DND-41 (cell line): Measurements from ENCODE around the gene LRP1.

Experiments
- ATAC-seq: fragments of 200-7000 bp; cut with Tn5 transposase; 3 replicates; pipeline ENCODE4 v1.9.1; 2021; ENCODE audit warnings: low read depth; ENCODE audit not compliant: insufficient read depth
- DNase-seq: peaks from one replicate; pipeline ENCODE4 v3.0.0-alpha.2; 2020
- H2AFZ ChIP-seq: 2 replicates; pipeline ENCODE4 v1.6.0; 2012; ENCODE audit warnings: low read depth, low read length
- H3K27ac ChIP-seq: 2 replicates; pipeline ENCODE4 v1.5.1; 2012; ENCODE audit warnings: low read length, inconsistent platforms
- H3K27me3 ChIP-seq: fragments of 200-600 bp; sonication (generic); 2 replicates; pipeline ENCODE4 v1.6.0; 2012; ENCODE audit warnings: low read length, mild to moderate bottlenecking, inconsistent platforms; ENCODE audit not compliant: insufficient read depth, poor library complexity
- H3K36me3 ChIP-seq: 2 replicates; pipeline ENCODE4 v1.5.1; 2012; ENCODE audit warnings: low read length, inconsistent platforms; ENCODE audit not compliant: insufficient read depth
- H3K4me1 ChIP-seq: 2 replicates; pipeline ENCODE4 v1.5.1; 2012; ENCODE audit warnings: mild to moderate bottlenecking, low read length; ENCODE audit not compliant: insufficient read depth
- H3K4me2 ChIP-seq: 2 replicates; pipeline ENCODE4 v1.6.0; 2012; ENCODE audit warnings: mild to moderate bottlenecking, moderate library complexity, low read length, inconsistent platforms; ENCODE audit not compliant: insufficient read depth
- H3K4me3 ChIP-seq, 2 experiments: fragments of 200-600 bp in 1 of 2; shearing (Covaris generic) in 1 of 2; 2 replicates each; pipeline ENCODE4 v1.5.1; 2012 to 2016; ENCODE audit warnings: inconsistent platforms in 2 of 2, low read length in 2 of 2, mild to moderate bottlenecking in 2 of 2, low read depth in 1 of 2, moderate library complexity in 1 of 2
- H3K79me2 ChIP-seq: 2 replicates; pipeline ENCODE4 v1.6.0; 2012; ENCODE audit warnings: low read length, inconsistent platforms; ENCODE audit not compliant: insufficient read depth
- H3K9ac ChIP-seq: 2 replicates; pipeline ENCODE4 v1.6.0; 2012; ENCODE audit warnings: low read depth, mild to moderate bottlenecking, inconsistent platforms, low read length, moderate library complexity
- H3K9me3 ChIP-seq: 2 replicates; pipeline ENCODE4 v1.5.1; 2012; ENCODE audit warnings: low read length, moderate library complexity, mild to moderate bottlenecking, inconsistent platforms; ENCODE audit not compliant: insufficient read depth, severe bottlenecking
- H4K20me1 ChIP-seq: 2 replicates; pipeline ENCODE4 v1.6.0; 2012; ENCODE audit warnings: low read length; ENCODE audit not compliant: insufficient read depth
- CTCF ChIP-seq: IDR thresholded peaks from 2 replicates; pipeline ENCODE4 v1.5.1; 2012; ENCODE audit warnings: borderline replicate concordance, low read length, moderate library complexity, mild to moderate bottlenecking; ENCODE audit not compliant: poor library complexity, severe bottlenecking; ENCODE audit errors: extremely low read depth
- EZH2 ChIP-seq: IDR thresholded peaks from 3 replicates; pipeline ENCODE4 v1.6.1; 2012; ENCODE audit warnings: borderline replicate concordance, low read depth, mild to moderate bottlenecking, moderate library complexity, low read length, inconsistent platforms; ENCODE audit not compliant: severe bottlenecking

The LRP1 gene

DNA sequence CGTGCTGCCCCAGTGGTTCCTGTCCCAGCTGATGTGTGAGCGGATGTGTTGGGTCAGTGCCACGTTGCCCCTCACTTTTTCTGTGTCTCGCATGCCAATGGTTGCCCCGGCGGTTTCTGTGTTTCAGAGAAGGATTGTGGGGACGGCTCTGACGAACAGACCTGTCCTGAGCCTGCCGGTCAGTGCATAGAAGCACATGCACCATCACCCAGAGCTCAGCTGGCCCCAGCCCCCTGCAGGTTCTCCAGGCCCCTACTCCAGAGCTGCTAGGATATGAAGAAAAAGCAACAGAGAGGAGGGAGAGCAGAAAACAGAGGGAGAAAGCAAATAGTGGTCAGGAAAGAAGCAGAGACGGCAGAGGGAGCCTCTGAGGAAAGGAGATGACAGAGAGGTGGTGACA lies 39.8 kb downstream of the LRP1 start:
- Histone ChIP-seq H3K36me3 (no peaks in the 10 kb centered on the region), H4K20me1 (no peaks in the 10 kb centered on the region; the same call in 1 of the 2 replicates), H3K27me3 (peaks cover 3% of the 10 kb centered on the region), H3K9me3 (no peaks in the 10 kb centered on the region), H3K79me2 (no peaks in the 10 kb centered on the region), H3K4me2 (no peak overlapping the region), H3K27ac (no peak overlapping the region), H3K4me1 (no peaks in the 10 kb centered on the region), H3K9ac (no peak overlapping the region), H2AFZ (no peak overlapping the region), H3K4me3 (no peak overlapping the region)
- no peak for ATAC-seq
- no peak for TF ChIP-seq EZH2
- no peak for TF ChIP-seq CTCF
- DNase-seq: no peak

DNA sequence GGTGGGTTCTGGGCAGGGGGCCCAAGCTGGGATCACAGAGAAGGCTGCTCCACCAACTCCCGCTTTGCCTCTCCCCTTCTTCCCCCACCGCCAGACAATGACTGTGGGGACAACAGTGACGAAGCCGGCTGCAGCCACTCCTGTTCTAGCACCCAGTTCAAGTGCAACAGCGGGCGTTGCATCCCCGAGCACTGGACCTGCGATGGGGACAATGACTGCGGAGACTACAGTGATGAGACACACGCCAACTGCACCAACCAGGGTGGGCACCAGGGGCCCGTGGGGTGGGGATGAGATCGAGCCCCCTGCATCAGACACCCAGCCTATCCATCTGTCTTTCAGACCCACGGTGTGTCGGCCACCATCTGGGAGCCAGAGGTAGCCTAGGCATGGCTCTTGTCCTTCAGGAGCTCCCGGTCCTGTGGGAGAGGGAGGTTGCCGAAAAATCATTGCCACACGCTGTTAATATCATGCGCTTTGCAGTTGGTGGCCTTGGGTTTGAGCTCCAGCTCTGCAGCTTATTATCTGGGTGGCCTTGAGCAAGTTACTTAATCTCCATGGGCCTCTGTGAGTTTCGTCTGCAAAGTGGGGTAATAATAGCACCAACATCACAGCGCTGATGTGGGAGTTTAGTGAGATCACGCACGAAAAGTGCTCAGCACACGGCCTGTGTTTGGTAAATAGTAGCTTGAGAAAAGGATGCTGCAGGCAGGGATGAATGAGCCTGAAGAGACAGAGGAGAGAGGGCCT lies 40.9 kb downstream of the LRP1 start:
- H3K9me3 ChIP-seq: no peaks in the 10 kb centered on the region
- H2AFZ ChIP-seq: no peak overlapping the region
- H3K27ac ChIP-seq: no peak overlapping the region
- ATAC-seq (no peak), DNase-seq (no peak)
- TF ChIP-seq EZH2 (no peak), CTCF (no peak)
- no peaks in the 10 kb centered on the region for H3K79me2 ChIP-seq
- H3K36me3 ChIP-seq: no peaks in the 10 kb centered on the region
- peaks cover 3% of the 10 kb centered on the region for H3K27me3 ChIP-seq
- H3K9ac ChIP-seq: no peak overlapping the region
- no peaks in the 10 kb centered on the region; the same call in 1 of the 2 replicates for H4K20me1 ChIP-seq
- H3K4me1 ChIP-seq: no peaks in the 10 kb centered on the region
- H3K4me3 ChIP-seq: no peak overlapping the region
- no peak overlapping the region for H3K4me2 ChIP-seq

- no peak overlapping the region for H3K9ac ChIP-seq
- TF ChIP-seq EZH2: no peak
- no peaks in the 10 kb centered on the region for H3K36me3 ChIP-seq
- no peaks in the 10 kb centered on the region for H3K9me3 ChIP-seq
- H3K27ac ChIP-seq: no peak overlapping the region
- ATAC-seq: no peak
- no peak for DNase-seq
- H3K79me2 ChIP-seq: no peaks in the 10 kb centered on the region
- H4K20me1 ChIP-seq: no peaks in the 10 kb centered on the region; the same call in 1 of the 2 replicates
- peaks cover 3% of the 10 kb centered on the region for H3K27me3 ChIP-seq
- H3K4me1 ChIP-seq: no peaks in the 10 kb centered on the region
- no peak overlapping the region for H3K4me2 ChIP-seq
- no peak overlapping the region for H3K4me3 ChIP-seq
- no peak overlapping the region for H2AFZ ChIP-seq
These were observed 41.7 kb downstream of the LRP1 start for GRCh38 chr12:57169969-57170368.

GRCh38 chr12:57170408-57170807 lies 42.1 kb downstream of the LRP1 start:
- Histone ChIP-seq H3K27ac (no peak overlapping the region), H3K36me3 (no peaks in the 10 kb centered on the region), H3K27me3 (peaks cover 3% of the 10 kb centered on the region), H3K9ac (no peak overlapping the region), H3K9me3 (no peaks in the 10 kb centered on the region), H2AFZ (no peak overlapping the region), H4K20me1 (no peaks in the 10 kb centered on the region; the same call in 1 of the 2 replicates), H3K4me3 (no peak overlapping the region), H3K4me2 (no peak overlapping the region), H3K79me2 (no peaks in the 10 kb centered on the region), H3K4me1 (no peaks in the 10 kb centered on the region)
- ATAC-seq: no peak
- TF ChIP-seq EZH2 (no peak), CTCF (no peak)
- no peak for DNase-seq
